Activated T-cell treated with anti-CD3 and anti-CD28 coated beads for 24 hours (primary cell): ENCODE data around the gene ANLN.
"Not testable (repeated sequence)": the region's sequence is repeated elsewhere in the genome, so short reads cannot be mapped to it uniquely, and the experiment has no call there.

Experiments used
- DNase-seq: peaks from one replicate; pipeline ENCODE4 v3.0.0-alpha.2; 2020; ENCODE audit warnings: low read depth

Gene ANLN

DNA sequence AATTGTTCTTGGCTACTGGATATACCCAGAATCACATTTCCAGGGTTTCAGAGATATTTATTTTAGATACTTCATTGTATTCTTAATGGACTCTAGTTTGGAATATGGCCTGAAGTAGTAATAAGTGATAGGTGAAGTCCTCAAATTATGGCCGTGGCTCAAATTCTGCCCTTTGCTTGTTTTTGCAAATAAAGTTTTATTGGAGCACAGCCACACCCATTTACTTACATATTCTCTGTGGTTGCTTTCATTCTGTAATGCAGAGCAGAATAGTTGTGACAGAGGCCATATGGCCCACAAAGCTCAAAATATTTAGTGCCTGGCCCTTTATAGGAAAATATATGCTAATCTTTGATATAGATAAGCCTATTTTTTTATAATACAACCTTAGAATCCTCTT lies 19.5 kb downstream of the ANLN start:
- no peak for DNase-seq

DNA sequence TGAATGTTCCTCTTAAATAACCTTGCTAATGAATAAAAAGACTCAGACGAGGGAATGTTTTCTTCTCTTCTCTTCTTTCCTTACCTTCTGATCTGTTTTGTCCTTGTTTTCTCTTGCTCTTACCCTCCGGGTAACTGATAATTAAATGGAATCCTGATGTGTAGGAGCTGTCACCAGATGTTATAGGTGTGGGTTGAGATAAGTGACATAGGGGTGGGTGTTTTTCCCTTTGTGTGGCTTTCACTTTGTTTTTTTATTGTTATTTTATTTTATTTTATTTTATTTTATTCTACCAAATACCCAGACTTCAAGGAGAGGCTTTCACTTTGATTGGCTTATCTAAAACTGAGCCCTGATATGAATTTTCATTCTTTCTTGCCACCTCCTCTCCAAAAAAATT lies 25.5 kb downstream of the ANLN start:
- no peak for DNase-seq

- DNase-seq = no peak
Measured at GRCh38 chr7:36416251-36416650, 26.6 kb downstream of the ANLN start.

- no peak for DNase-seq
Measured at GRCh38 chr7:36420307-36420706, 30.6 kb downstream of the ANLN start.

GRCh38 chr7:36422072-36422471 lies 32.4 kb downstream of the ANLN start:
- DNase-seq = no peak

DNA sequence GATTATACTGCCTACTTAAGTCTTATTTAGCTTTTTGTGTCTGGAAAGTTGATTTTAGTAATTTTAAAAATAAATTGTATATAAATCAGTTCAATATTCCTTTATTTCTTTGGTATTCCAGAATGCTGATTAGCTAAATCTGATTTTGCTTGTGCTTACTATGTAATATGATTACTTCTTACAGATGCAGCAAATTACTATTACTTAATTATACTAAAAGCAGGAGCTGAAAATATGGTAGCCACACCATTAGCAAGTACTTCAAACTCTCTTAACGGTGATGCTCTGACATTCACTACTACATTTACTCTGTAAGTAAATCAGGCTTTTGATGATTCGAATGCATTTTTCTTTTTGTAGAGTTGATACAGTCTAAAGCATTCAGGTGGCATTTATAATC lies 34.0 kb downstream of the ANLN start:
- no peak for DNase-seq

DNA sequence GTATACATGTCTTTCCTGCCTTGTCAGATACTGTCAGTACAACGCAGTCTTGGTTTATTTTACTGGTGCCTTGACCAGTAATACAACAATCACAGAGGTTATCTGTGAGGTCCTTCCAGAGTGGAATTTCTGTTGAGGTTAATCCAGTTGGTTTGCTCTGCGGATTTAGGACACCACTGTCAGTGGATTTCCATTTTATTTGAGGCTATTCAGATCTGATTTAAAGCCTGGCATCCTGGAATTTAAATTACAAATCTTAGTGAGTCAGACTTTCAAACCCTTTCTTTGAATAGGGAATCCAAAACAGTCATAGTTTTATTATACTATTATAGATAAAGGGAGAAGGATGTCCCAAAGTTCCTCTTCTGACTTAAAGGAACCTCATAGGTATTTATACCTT lies 40.5 kb downstream of the ANLN start:
- no peak for DNase-seq

- DNase-seq = no peak
Measured at GRCh38 chr7:36430881-36431280, 41.2 kb downstream of the ANLN start.

DNA sequence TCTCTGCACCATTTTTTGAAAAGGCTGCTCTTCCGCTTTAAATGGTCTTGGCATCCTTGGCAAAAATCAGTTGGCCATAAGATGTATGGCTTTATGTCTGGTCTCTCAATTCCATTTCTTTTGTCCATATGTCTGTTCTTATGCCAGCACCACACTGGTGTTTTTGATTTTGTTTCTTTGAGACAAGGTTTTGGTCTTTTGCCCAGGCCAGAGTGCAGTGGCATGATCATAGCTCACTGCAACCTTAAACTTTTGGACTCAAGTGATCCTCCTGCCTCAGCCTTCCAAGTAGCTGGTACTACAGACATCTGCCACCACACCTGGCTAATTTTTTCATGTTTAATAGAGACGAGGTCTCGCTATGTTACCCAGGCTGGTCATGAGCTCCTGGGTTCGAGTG lies 48.5 kb downstream of the ANLN start:
- no peak for DNase-seq

DNA sequence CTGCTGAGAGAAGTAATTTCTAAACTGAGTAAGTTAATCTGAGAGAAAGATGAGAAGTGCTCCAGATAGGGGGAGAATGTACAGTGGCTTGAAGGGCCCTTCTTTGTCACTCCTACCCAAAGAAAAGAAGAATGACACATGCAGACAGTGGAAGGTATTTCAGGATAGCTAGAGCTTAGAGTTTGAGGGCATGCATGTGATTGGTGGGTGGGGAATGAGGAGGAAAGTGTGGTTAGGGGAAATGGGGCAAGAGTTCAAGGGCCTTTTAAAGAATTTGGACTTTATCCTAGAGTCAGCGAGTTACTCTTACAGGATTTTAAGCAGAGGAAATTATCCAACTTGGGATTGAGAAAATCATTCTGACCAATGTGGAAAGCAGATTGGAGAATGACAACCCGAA lies 50.0 kb downstream of the ANLN start:
- DNase-seq = no peak

DNA sequence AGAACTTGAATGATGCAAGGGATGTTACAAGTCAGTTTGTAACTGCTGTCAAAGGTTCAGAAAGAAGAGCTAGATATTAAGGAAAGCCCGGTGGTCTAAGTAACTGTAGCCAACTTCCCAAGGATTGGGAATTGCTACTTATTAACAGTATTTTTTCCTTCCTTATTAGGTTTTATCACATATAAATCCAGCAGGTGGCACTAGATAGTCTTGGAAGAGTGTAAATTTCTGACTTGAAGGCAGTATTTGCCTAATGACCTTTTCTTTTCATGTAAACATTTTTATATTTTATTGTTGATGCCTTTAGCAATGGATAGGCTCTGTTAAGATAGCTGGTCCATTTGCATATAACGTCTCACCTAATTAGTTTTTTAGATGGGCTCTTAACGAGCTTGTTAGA lies 51.2 kb downstream of the ANLN start:
- DNase-seq = no peak

DNA sequence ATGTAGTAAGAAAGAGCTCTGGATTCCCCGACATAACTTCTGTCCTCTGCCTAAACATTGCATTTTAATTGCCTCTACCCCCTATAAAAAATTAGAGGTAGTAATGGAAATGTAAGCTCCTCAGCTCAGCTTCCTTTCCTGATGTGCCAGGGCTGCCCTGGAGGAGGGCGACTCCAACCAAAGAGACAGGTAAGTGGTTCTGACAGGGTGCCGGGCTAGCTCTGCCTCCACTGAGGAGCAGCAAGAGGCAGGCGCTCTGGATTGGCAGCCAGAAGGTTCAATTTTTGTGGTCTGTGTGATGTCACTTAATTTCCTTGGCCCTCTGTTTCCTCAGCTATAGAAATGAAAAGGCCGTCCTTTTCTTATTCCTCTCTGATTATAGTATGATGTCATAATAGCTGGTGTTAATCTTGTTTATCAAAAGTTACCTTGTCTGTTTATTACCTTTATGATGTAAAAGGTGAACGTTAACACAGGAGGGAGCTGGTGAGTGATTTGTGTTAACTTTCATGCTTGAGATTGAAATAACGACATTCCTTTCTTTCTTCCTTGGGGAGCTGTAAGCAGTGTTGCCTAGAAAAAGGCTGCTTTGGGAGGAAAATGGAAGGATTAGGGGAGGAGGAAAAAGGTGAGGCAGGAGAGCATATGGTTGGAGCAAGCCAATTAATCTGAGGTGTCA lies 51.8 kb downstream of the ANLN start:
- no peak for DNase-seq

GRCh38 chr7:36448781-36449379 lies 59.2 kb downstream of the ANLN start:
- DNase-seq = no peak

DNA sequence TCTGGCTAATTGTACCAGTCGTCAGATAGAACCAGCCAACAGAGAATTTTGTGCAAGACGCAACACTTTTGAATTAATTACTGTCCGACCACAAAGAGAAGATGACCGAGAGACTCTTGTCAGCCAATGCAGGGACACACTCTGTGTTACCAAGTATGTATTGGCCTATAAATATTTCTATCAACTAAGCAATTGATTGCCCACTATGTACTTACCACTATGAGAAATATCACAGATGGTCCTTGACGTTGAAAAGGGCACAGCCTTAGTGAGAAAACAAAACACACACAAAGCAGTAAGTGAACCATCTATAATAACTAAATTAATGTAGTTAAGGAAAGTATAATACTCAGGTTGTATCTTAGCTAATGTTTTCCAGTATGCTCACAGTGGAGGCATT lies 60.0 kb downstream of the ANLN start:
- no peak for DNase-seq

- no peak for DNase-seq
Measured at GRCh38 chr7:36453769-36454168, 64.1 kb downstream of the ANLN start.

DNA sequence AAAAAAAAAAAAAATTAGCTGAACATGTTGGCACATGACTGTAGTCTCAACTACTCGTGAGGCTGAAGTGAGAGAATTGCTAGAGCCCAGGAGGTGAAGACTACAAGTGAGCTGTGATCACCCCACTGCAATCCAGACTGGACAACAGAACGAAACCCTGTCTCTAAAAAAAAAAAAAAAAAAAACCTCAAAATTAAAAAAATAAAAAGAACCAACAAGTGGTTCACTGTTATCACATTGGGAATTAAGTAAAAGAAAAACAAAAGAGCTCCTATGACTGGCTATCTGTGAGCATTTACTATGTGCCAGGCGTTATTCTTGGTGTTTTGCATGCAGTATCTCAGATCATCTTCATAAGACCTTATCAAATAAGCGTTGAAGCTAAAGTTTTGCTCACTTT lies 66.0 kb downstream of the ANLN start:
- DNase-seq = no peak

GRCh38 chr7:36456138-36456537 lies 66.5 kb downstream of the ANLN start:
- no peak for DNase-seq

GRCh38 chr7:36456548-36456947 lies 66.9 kb downstream of the ANLN start:
- DNase-seq = no peak

DNA sequence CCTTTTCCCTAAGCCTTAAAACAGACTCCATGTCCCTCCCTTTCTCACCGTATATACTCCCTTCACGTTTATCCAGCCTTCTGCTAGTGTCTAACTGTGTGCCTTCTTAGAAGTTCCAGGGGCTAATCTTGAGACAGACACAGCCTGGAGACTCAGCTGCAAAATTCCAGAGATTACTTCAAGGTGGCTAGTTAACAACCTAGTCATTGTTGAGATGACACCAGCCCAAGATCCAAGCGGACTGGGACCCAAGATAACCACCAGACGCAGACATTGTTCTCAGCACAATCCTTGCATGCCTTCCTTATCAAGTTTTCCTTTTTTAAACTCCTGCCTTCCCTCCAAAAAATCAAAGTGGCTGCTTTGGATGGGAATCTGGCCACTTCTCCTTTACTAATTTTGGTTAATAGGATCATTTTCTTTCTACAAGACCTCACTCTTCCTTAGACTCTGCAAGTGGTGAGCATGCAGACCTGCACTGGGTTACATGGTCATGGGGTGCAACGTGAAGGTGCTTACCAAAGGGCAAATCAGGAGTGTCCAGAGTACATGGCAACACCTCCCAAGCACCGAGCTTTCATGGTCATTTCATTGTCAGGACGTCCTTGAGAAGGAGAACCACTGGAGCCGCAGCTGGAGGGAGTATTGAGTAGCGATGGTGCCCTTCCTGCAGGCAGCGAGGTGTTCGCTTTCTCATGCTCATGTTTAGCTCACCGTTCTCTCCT lies 69.7 kb downstream of the ANLN start:
- DNase-seq = no peak

GRCh38 chr7:36460811-36461429 lies 71.3 kb downstream of the ANLN start:
- DNase-seq = no peak

- no peak for DNase-seq
Measured at GRCh38 chr7:36462551-36463137, 73.0 kb downstream of the ANLN start.

DNA sequence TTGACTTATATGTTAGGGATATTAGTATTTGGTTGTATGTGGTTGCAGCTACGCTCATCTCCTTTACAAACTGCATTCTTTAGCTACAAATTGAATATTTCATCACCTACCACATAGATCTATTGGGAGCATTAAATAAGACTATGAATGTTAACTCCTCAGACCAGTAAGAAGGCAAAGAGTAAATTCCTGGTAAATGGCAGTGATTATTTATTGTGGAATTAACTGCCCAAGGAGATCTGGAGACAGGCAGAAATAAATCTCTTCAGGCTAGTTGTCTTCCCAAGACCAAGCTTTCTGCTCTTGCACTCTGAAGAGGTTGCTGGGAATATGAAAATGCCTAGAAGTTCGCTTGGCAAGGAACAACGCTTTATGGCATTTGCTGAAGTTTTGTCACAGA lies 74.6 kb downstream of the ANLN start:
- no peak for DNase-seq

GRCh38 chr7:36466001-36466400 lies 76.3 kb downstream of the ANLN start:
- DNase-seq = not testable (repeated sequence)
